ENCODE data around the gene MIF. TPM values are rescaled to one million over a fixed set of nuclear protein-coding genes. Genes with fewer than 3 reads are reported as not detected.
A peak's percentile ranks its signal among the peaks of the same experiment; 100 is the strongest.

Gene MIF
- total RNA-seq, 1 donor from 2014 or later, result 317 TPM

GRCh38 chr22:23868580-23868979 lies 25.6 kb upstream of the MIF start:
- no peak for DNase-seq (ENCODE audit: low spot score)
- intact Hi-C loops (cut with DNase I), result no loop called here

DNA sequence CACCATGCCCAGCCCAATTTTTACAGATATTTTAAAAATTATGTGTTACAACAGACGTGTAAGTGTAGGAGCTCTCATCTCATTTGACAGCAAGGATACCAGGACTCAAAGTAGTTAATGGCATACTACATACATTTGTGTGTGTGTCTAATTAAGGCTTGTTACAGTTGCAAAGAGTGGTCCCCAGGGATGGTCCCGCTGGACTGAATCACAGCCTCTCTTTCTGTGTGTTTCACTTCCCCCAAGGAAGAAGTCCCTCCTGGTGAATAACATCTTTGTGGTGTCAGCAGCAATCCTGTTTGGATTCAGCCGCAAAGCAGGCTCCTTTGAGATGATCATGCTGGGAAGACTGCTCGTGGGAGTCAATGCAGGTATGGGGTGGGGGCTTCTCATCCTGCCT lies 19.3 kb upstream of the MIF start:
- intact Hi-C loops (cut with DNase I), result no loop called here
- no peak for DNase-seq (ENCODE audit: low spot score)

- intact Hi-C loops (cut with DNase I), result no loop called here
- DNase-seq (ENCODE audit: low spot score), result no peak
Measured at GRCh38 chr22:23875801-23876200, 18.4 kb upstream of the MIF start.

- intact Hi-C loops (cut with DNase I), result no loop called here
Measured at GRCh38 chr22:23877566-23877965, 16.6 kb upstream of the MIF start.

DNA sequence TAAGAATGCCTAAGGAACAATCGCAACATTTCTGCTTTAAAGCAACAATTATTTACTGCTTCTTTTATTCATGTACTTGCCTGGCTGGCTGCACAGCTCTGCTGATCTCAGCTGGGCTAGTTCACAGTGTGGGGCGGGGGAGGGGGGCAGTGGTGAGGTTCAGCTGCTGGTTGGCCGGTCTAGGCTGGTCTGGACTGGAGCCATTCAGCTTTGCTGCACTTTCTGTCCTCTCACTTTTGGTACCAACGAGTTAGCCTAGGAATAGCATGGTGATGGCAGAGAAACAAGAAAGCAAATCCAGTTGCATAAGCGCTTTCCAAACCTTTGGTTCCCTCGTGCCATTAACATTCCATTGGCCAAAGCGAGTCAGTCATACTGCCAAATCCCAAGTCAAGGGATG lies 16.0 kb upstream of the MIF start:
- DNase-seq (ENCODE audit: low spot score), result no peak
- intact Hi-C loops (cut with DNase I), result no loop called here

More at GRCh38 chr22:23877566-23877965, 16.6 kb upstream of the MIF start:
- no peak for DNase-seq (ENCODE audit: low spot score)

- DNase-seq (ENCODE audit: low spot score), result no peak
- intact Hi-C loops (cut with DNase I), result no loop called here
Measured at GRCh38 chr22:23882370-23882769, 11.8 kb upstream of the MIF start.

DNA sequence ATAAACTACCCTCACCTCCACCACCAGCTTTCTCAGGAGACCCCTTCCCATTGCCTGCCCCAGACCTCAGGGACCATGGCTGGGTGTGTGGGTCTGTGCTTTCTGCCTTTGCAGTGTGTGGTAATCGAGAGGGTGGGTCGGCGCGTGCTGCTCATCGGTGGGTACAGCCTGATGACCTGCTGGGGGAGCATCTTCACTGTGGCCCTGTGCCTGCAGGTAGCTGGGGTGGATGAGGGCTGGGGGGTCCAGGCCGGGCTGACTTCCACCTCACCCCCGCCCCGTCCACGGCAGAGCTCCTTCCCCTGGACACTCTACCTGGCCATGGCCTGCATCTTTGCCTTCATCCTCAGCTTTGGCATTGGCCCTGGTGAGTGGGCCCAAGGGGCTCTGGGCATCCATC lies 10.5 kb upstream of the MIF start:
- intact Hi-C loops (cut with DNase I), result no loop called here
- no peak for DNase-seq (ENCODE audit: low spot score)

DNA sequence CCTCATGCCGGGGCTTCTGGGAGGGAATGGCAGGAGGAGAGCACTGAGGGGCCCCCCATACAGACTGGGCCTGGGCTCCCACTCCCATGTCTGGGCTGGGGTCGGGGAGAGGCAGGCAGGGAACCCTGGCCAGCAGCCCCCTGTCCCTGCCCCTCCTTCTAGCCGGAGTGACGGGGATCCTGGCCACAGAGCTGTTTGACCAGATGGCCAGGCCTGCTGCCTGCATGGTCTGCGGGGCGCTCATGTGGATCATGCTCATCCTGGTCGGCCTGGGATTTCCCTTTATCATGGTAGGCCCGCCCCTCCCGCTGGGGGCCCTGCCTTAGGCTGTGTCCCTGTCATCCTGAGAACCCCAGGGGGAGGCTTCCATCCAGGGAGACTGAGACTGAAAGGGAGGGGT lies 10.0 kb upstream of the MIF start:
- intact Hi-C loops (cut with DNase I), result no loop called here
- no peak for DNase-seq (ENCODE audit: low spot score)

- intact Hi-C loops (cut with DNase I), result no loop called here
- no peak for DNase-seq (ENCODE audit: low spot score)
Measured at GRCh38 chr22:23888615-23889401, 5.4 kb upstream of the MIF start.

- DNase-seq (ENCODE audit: low spot score), result no peak
- intact Hi-C loops (cut with DNase I), result no loop called here
Measured at GRCh38 chr22:23889620-23890019, 4.6 kb upstream of the MIF start.

- no peak for DNase-seq (ENCODE audit: low spot score)
- intact Hi-C loops (cut with DNase I), result no loop called here
Measured at GRCh38 chr22:23891726-23892125, 2.5 kb upstream of the MIF start.

DNA sequence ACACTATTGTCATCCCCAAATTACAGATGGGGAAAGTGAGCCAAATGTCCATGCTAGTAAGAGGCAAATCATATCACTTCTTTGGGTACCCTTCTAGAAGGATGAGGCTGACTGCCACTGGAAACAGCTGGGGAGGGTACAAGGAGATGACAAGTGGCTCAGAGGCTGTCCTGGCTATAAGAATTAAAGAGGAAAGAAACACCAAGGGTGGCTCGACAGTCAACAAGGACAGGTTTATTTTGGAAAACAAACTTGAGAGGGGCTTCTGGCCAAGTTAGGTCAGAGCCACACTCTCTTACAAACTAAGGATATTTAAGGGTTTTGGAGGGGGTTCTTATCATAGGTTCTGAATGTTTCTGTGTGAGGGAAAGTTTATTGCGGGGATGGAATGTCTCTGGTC lies 2.1 kb upstream of the MIF start:
- DNase-seq (ENCODE audit: low spot score), result no peak
- intact Hi-C loops (cut with DNase I), result no loop called here

DNA sequence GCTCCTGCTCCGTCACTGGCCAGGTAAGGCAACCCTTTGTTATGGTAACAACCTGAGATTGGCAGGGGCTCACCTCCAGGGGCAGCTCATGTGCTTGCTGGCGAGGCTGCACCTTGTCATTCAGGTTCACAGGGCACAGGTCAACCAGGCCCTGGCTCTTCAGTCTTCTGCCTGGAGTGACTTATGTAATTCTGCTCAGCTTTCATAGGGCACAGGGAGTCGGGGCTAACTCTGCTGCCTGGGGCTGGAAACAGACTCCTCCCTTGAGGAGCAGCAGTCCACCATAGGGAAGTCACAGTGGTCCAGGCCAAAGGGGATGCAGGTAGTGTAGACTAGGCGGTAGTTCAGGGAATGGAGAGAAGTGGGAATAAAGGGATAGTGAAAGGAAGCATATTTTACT lies 1.5 kb upstream of the MIF start:
- intact Hi-C loops (cut with DNase I), result no loop called here
- DNase-seq (ENCODE audit: low spot score), result no peak

- intact Hi-C loops (cut with DNase I), result no loop called here
- DNase-seq (ENCODE audit: low spot score), result no peak
Measured at GRCh38 chr22:23893121-23893944, 850 bp upstream of the MIF start.

- peak; percentile 78 for DNase-seq (ENCODE audit: low spot score)
- intact Hi-C loops (cut with DNase I), result no loop called here
Measured at GRCh38 chr22:23894710-23895598, 771 bp downstream of the MIF start.

DNA sequence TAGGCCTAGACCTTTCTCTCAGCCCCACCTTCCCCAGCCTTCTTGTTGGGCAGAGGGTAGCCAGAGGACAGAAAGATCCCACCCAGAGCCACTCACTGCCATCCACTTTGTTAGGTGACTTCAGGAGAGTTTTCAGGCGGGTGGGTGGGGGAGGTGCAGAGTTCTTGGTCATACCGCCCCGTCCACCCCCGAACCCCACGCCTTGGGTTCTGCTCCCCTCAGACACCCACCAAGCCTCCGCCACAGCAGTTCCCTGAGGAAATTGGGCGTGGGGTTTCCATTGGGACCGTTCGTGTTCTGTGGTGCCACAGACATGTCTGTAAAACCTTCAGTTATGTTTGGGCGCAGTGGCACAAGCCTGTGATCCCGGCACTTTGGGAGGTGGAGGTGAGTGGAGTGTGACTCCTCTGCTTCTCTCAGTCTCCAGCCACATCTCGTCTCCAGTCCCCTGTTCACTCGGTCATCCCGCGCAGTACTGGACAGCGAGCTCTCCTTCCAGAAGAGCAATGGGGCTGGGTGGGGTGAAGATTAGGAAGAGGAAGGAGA lies 1.5 kb downstream of the MIF start:
- intact Hi-C loops (cut with DNase I), result no loop called here
- DNase-seq (ENCODE audit: low spot score), result no peak

DNA sequence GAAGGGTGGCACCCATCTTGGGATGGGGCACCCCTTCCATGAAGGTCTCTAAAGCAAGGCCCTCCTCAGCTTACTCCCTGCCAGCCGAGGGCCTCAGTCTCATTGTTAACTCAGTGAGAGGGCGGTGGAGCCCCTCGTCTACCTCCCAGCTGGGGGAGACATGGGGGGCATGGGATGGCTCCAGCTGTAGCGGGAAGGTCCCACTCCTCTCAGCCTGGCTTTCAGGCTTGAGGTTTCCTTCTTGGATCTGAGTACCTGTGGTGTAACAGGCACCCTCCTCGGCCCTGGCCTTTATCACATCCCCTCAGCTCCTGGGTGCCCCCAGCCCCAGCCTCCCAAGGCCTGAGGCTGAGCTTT lies 2.0 kb downstream of the MIF start:
- no peak for DNase-seq (ENCODE audit: low spot score)
- intact Hi-C loops (cut with DNase I), result no loop called here

- DNase-seq (ENCODE audit: low spot score), result no peak
- intact Hi-C loops (cut with DNase I), result no loop called here
Measured at GRCh38 chr22:23896523-23897186, 2.5 kb downstream of the MIF start.

DNA sequence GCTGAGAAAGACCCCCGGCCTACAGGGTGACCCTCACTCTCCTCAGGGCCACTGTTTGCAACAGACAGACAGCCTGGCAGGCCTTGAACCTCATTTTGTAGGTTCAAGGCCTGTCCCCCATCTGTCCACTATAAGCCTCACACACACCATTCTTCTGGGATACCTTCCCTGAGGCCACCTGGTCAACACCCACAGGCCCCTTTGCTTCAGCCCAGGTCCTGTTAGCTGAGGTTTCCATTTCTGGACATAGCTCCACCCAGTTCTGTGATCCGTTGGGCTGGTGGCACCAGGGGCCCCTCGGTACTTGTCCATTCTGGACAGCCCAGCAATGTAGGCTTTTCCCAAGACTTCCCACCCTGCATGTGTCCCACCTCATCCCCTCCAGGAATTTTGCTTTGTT lies 3.1 kb downstream of the MIF start:
- intact Hi-C loops (cut with DNase I), result no loop called here
- no peak for DNase-seq (ENCODE audit: low spot score)

Measured in cardiac septum (tissue), 1 donor.